IMR-90 (cell line): Measurements from ENCODE around the gene MEIS2. TPM values are rescaled to one million over a fixed set of nuclear protein-coding genes. Genes with fewer than 3 reads are reported as not detected.

Experiments used
- ATAC-seq: fragments of 200-7000 bp; cut with Tn5 transposase; 2 replicates; pipeline ENCODE4 v1.9.1; 2020; ENCODE audit warnings: low read depth, mild to moderate bottlenecking, moderate library complexity
- BruUV-seq: library from RNA; stranded (reverse); fragments of 400-500 nt; replicated peaks from 2 replicates; lab custom pipeline; 2021; lab: Mats Ljungman, UMichigan
- CTCF ChIA-PET: fragments of 300-600 bp; formaldehyde crosslinking; extraction: SDS; loops from one replicate; lab custom pipeline; 2021; ENCODE audit warnings: antibody characterized with exemption; lab: Yijun Ruan, JAX
- POLR2A ChIA-PET: fragments of 300-600 bp; sonication (Branson Sonifier 250); formaldehyde crosslinking; loops from one replicate; lab custom pipeline; 2022; ENCODE audit warnings: antibody characterized with exemption; ENCODE audit not compliant: unreplicated experiment; lab: Charles Lee
- DNase-seq: peaks from one replicate; pipeline ENCODE4 v3.0.0; 2013
- H2AFZ ChIP-seq: replicated peaks from 2 replicates; pipeline ENCODE3; 2013; ENCODE audit warnings: low read length, mild to moderate bottlenecking; ENCODE audit not compliant: poor library complexity
- H2AK5ac ChIP-seq: 2 replicates; pipeline ENCODE4 v1.6.1; 2013; ENCODE audit warnings: low read depth, low read length, inconsistent platforms
- H2AK9ac ChIP-seq: replicated peaks from 2 replicates; pipeline ENCODE3; 2013; ENCODE audit warnings: mild to moderate bottlenecking, low read depth, low read length, moderate library complexity; ENCODE audit not compliant: poor library complexity
- H2BK120ac ChIP-seq: 2 replicates; pipeline ENCODE4 v1.6.1; 2013; ENCODE audit warnings: low read depth, low read length, inconsistent platforms
- H2BK15ac ChIP-seq: 3 replicates; pipeline ENCODE4 v1.6.1; 2013; ENCODE audit warnings: low read depth, low read length, inconsistent platforms
- H2BK20ac ChIP-seq: 2 replicates; pipeline ENCODE4 v1.6.1; 2013; ENCODE audit warnings: low read depth, mild to moderate bottlenecking, inconsistent platforms, low read length, moderate library complexity
- H2BK5ac ChIP-seq: 2 replicates; pipeline ENCODE4 v1.6.1; 2013; ENCODE audit warnings: mild to moderate bottlenecking, low read depth, low read length, inconsistent platforms; ENCODE audit not compliant: poor library complexity, severe bottlenecking
- H3K14ac ChIP-seq: replicated peaks from 2 replicates; pipeline ENCODE4 v1.6.1; 2013; ENCODE audit warnings: low read depth, low read length, inconsistent platforms
- H3K18ac ChIP-seq: 2 replicates; pipeline ENCODE4 v1.6.1; 2013; ENCODE audit warnings: low read depth, low read length, control low read depth
- H3K23ac ChIP-seq: 2 replicates; pipeline ENCODE4 v1.6.1; 2013; ENCODE audit warnings: low read depth, low read length, inconsistent platforms
- H3K27ac ChIP-seq: 2 replicates; pipeline ENCODE4 v1.5.1; 2013; ENCODE audit warnings: mild to moderate bottlenecking, control low read depth, low read length; ENCODE audit not compliant: insufficient read depth
- H3K27me3 ChIP-seq: 2 replicates; pipeline ENCODE4 v1.6.1; 2013; ENCODE audit warnings: low read length; ENCODE audit not compliant: control insufficient read depth, insufficient read depth
- H3K36me3 ChIP-seq: 2 replicates; pipeline ENCODE4 v1.6.1; 2013; ENCODE audit warnings: low read length, mixed read lengths; ENCODE audit not compliant: control insufficient read depth, insufficient read depth
- H3K4ac ChIP-seq: 2 replicates; pipeline ENCODE4 v1.6.1; 2013; ENCODE audit warnings: low read depth, low read length, inconsistent platforms
- H3K4me1 ChIP-seq: 2 replicates; pipeline ENCODE4 v1.6.1; 2013; ENCODE audit warnings: low read length, mixed read lengths; ENCODE audit not compliant: control insufficient read depth, insufficient read depth
- H3K4me2 ChIP-seq: 2 replicates; pipeline ENCODE4 v1.6.1; 2013; ENCODE audit warnings: low read depth, mild to moderate bottlenecking, control low read depth, low read length, moderate library complexity
- H3K4me3 ChIP-seq: 2 replicates; pipeline ENCODE4 v1.5.1; 2013; ENCODE audit warnings: low read depth, mild to moderate bottlenecking, control low read depth, low read length, moderate library complexity; ENCODE audit not compliant: insufficient read depth
- H3K56ac ChIP-seq: 2 replicates; pipeline ENCODE4 v1.6.1; 2013; ENCODE audit warnings: low read length, inconsistent platforms; ENCODE audit not compliant: insufficient read depth; ENCODE audit errors: extremely low read depth
- H3K79me1 ChIP-seq, 2 experiments: 2 replicates each; pipeline ENCODE4 v1.6.1; 2013; ENCODE audit warnings: low read length in 2 of 2, inconsistent platforms in 1 of 2, low read depth in 1 of 2
- H3K9ac ChIP-seq: 2 replicates; pipeline ENCODE4 v1.6.1; 2013; ENCODE audit warnings: low read depth, low read length, control low read depth
- H3K9me1 ChIP-seq: 2 replicates; pipeline ENCODE4 v1.6.1; 2013; ENCODE audit warnings: low read length, inconsistent platforms; ENCODE audit not compliant: insufficient read depth
- H3K9me3 ChIP-seq: 2 replicates; pipeline ENCODE4 v1.6.1; 2013; ENCODE audit warnings: low read length; ENCODE audit not compliant: control insufficient read depth, insufficient read depth
- H4K20me1 ChIP-seq: 2 replicates; pipeline ENCODE4 v1.6.1; 2013; ENCODE audit warnings: low read length, inconsistent platforms; ENCODE audit not compliant: insufficient read depth
- H4K5ac ChIP-seq: 2 replicates; pipeline ENCODE4 v1.6.1; 2013; ENCODE audit warnings: mild to moderate bottlenecking, low read depth, low read length, control low read depth
- H4K8ac ChIP-seq, 2 experiments: 2 replicates each; pipeline ENCODE4 v1.6.1; 2013; ENCODE audit warnings: low read depth in 2 of 2, low read length in 2 of 2, control low read depth in 1 of 2, inconsistent platforms in 1 of 2
- H4K91ac ChIP-seq: 2 replicates; pipeline ENCODE4 v1.6.1; 2013; ENCODE audit warnings: low read depth, low read length, inconsistent platforms; ENCODE audit not compliant: insufficient read depth
- BHLHE40 ChIP-seq: fragments of 150-350 bp; IDR thresholded peaks from 2 replicates; pipeline ENCODE4 v1.6.1; 2016; ENCODE audit warnings: mild to moderate bottlenecking, low read depth, low read length
- FOS ChIP-seq: fragments of 150-350 bp; IDR thresholded peaks from 2 replicates; pipeline ENCODE4 v1.6.1; 2016; ENCODE audit warnings: low read depth, low read length
- MAZ ChIP-seq: IDR thresholded peaks from 2 replicates; pipeline ENCODE4 v1.6.1; 2012; ENCODE audit warnings: low read depth, mild to moderate bottlenecking, low read length, improper control_type of control experiment, moderate library complexity, borderline replicate concordance
- MXI1 ChIP-seq: IDR thresholded peaks from 2 replicates; pipeline ENCODE4 v1.6.1; 2012; ENCODE audit warnings: low read depth, mild to moderate bottlenecking, low read length, moderate library complexity, borderline replicate concordance
- NFE2L2 ChIP-seq: fragments of 150-350 bp; IDR thresholded peaks from 2 replicates; pipeline ENCODE4 v1.6.1; 2016; ENCODE audit warnings: low read depth, mild to moderate bottlenecking, low read length
- POLR2A ChIP-seq: IDR thresholded peaks from 2 replicates; pipeline ENCODE4 v1.6.1; 2012; ENCODE audit warnings: mild to moderate bottlenecking, low read depth, low read length
- RAD21 ChIP-seq: IDR thresholded peaks from 2 replicates; pipeline ENCODE4 v1.6.1; 2012; ENCODE audit warnings: low read length, improper control_type of control experiment
- RCOR1 ChIP-seq: IDR thresholded peaks from 2 replicates; pipeline ENCODE4 v1.6.1; 2012; ENCODE audit warnings: mild to moderate bottlenecking, low read length, improper control_type of control experiment; ENCODE audit not compliant: insufficient replicate concordance
- RFX5 ChIP-seq: IDR thresholded peaks from 2 replicates; pipeline ENCODE4 v1.8.0; 2012; ENCODE audit warnings: low read depth, mild to moderate bottlenecking, low read length, moderate library complexity
- SMC3 ChIP-seq: fragments of 150-350 bp; IDR thresholded peaks from 2 replicates; pipeline ENCODE4 v1.6.1; 2016; ENCODE audit warnings: low read depth, mild to moderate bottlenecking, antibody characterized with exemption, low read length, moderate library complexity
- whole genome bisulfite sequencing, 2 experiments: methylation state at CpG; one replicate each; pipeline versions ENCODE4 v1.1.5 to v1.1.7; 2013; ENCODE audit warnings: missing lambda C conversion rate in 2 of 2; ENCODE audit not compliant: insufficient read length in 1 of 2; ENCODE audit errors: extremely low coverage in 2 of 2; 5-methylcytosine and 5-hydroxymethylcytosine counted together
- dilution Hi-C: fragments of 300-500 bp; cut with HindIII; formaldehyde crosslinking; loops from one replicate; pipeline ENCODE4 v1.14.3; 2018; ENCODE audit warnings: low sequenced_read_pairs; ENCODE audit not compliant: unreplicated experiment
- in situ Hi-C: fragments of 300-500 bp; cut with MboI; formaldehyde crosslinking; loops from 3 replicates; pipeline ENCODE4 v1.14.3; 2019; ENCODE audit warnings: low sequenced_read_pairs, inconsistent platforms, mixed read lengths
- intact Hi-C: fragments of 100-400 bp; cut with micrococcal nuclease; formaldehyde crosslinking; loops from 2 replicates; pipeline ENCODE4 v1.10.0; 2022
- polyA plus RNA-seq, 3 experiments: library from polyadenylated mRNA; depleted of rRNA; stranded (reverse); fragments of >200 nt; gene quantifications; 2 replicates each; pipeline ENCODE4 v1.2.3, GENCODE V29; 2012; ENCODE audit warnings: low replicate concordance in 1 of 3
- total RNA-seq: library from RNA; depleted of rRNA; stranded (reverse); fragments of >200 nt; gene quantifications from 2 replicates; pipeline ENCODE4 v1.2.3, GENCODE V29; 2012
- TF ChIP-seq, protein P1 (sequence below): fragments of 150-350 bp; IDR thresholded peaks from 2 replicates; pipeline ENCODE4 v1.6.1; 2016; ENCODE audit warnings: low read depth, mild to moderate bottlenecking, low read length, moderate library complexity, borderline replicate concordance
- TF ChIP-seq, protein P2 (sequence below): conservative IDR thresholded peaks from 2 replicates; pipeline ENCODE4 v1.5.1; 2012; ENCODE audit warnings: mild to moderate bottlenecking, low read depth, low read length, improper control_type of control experiment
- TF ChIP-seq, protein P3 (sequence below): fragments of 150-350 bp; IDR thresholded peaks from 2 replicates; pipeline ENCODE4 v1.6.1; 2017; ENCODE audit warnings: mild to moderate bottlenecking, antibody characterized with exemption, low read length, low read depth

Gene MEIS2
- total and polyA plus RNA-seq, 2 of the 4 experiments (the other 2 are of a cell fraction) = 70.1 to 71.3 TPM

DNA sequence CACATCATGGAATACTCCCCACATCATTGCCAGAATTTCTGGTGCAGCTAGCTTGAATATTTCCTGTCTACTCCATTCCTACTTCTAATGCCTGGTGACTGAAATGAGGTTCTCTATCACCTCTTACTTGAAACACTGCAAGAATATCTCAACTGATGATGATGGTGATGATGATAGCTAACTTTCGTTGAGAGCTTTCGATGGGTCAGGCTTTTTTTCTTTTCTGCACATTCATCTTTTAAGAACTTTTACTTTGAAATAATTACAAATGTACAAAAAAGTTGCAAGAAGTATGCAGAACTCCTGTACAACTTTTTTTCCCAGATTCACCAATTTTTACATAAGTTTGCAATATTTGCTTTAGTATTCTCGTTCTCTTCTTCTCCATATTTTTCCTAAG, 233.5 kb downstream of the MEIS2 start:
- no peak for DNase-seq
- H3K4ac ChIP-seq = no peak overlapping the region
- H4K8ac ChIP-seq = no peak overlapping the region
- H3K9me1 ChIP-seq = no peaks in the 10 kb centered on the region
- no peak overlapping the region for H4K91ac ChIP-seq
- no peak overlapping the region for H3K9ac ChIP-seq
- no TSS peak for BruUV-seq
- in situ Hi-C loops = no loop called here
- no peak overlapping the region for H3K14ac ChIP-seq
- H2AK9ac ChIP-seq = no peak overlapping the region
- no peak for TF ChIP-seq POLR2A
- TF ChIP-seq, protein P1, sequence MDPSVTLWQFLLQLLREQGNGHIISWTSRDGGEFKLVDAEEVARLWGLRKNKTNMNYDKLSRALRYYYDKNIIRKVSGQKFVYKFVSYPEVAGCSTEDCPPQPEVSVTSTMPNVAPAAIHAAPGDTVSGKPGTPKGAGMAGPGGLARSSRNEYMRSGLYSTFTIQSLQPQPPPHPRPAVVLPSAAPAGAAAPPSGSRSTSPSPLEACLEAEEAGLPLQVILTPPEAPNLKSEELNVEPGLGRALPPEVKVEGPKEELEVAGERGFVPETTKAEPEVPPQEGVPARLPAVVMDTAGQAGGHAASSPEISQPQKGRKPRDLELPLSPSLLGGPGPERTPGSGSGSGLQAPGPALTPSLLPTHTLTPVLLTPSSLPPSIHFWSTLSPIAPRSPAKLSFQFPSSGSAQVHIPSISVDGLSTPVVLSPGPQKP = no peak
- no peak for TF ChIP-seq RFX5
- no peak for TF ChIP-seq MXI1
- TF ChIP-seq NFE2L2 = no peak
- no peak for TF ChIP-seq SMC3
- TF ChIP-seq, protein P2, sequence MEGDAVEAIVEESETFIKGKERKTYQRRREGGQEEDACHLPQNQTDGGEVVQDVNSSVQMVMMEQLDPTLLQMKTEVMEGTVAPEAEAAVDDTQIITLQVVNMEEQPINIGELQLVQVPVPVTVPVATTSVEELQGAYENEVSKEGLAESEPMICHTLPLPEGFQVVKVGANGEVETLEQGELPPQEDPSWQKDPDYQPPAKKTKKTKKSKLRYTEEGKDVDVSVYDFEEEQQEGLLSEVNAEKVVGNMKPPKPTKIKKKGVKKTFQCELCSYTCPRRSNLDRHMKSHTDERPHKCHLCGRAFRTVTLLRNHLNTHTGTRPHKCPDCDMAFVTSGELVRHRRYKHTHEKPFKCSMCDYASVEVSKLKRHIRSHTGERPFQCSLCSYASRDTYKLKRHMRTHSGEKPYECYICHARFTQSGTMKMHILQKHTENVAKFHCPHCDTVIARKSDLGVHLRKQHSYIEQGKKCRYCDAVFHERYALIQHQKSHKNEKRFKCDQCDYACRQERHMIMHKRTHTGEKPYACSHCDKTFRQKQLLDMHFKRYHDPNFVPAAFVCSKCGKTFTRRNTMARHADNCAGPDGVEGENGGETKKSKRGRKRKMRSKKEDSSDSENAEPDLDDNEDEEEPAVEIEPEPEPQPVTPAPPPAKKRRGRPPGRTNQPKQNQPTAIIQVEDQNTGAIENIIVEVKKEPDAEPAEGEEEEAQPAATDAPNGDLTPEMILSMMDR = no peak
- TF ChIP-seq RCOR1 = no peak
- TF ChIP-seq, protein P3, sequence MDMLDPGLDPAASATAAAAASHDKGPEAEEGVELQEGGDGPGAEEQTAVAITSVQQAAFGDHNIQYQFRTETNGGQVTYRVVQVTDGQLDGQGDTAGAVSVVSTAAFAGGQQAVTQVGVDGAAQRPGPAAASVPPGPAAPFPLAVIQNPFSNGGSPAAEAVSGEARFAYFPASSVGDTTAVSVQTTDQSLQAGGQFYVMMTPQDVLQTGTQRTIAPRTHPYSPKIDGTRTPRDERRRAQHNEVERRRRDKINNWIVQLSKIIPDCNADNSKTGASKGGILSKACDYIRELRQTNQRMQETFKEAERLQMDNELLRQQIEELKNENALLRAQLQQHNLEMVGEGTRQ = no peak
- no peak for TF ChIP-seq BHLHE40
- TF ChIP-seq MAZ = no peak
- no peak for TF ChIP-seq FOS
- no peak for TF ChIP-seq RAD21
- H3K18ac ChIP-seq = no peak overlapping the region
- H3K9me3 ChIP-seq = no peaks in the 10 kb centered on the region
- no peak overlapping the region for H3K23ac ChIP-seq
- no peaks in the 10 kb centered on the region for H3K27me3 ChIP-seq
- no peaks in the 10 kb centered on the region for H4K20me1 ChIP-seq
- H3K4me1 ChIP-seq = peaks cover 2% of the 10 kb centered on the region; the same call in 1 of the 2 replicates
- intact Hi-C loops = no loop called here
- no peaks in the 10 kb centered on the region for H3K36me3 ChIP-seq
- H3K56ac ChIP-seq = no peak overlapping the region
- no peaks in the 10 kb centered on the region for H3K79me1 ChIP-seq
- H2AFZ ChIP-seq = no peak overlapping the region
- no CpG with 5 or more reads among the region's 3 CpGs for WGBS, 2 experiments
- no peak overlapping the region for H3K4me2 ChIP-seq
- CTCF ChIA-PET = no interaction called here
- no peak overlapping the region for H2BK5ac ChIP-seq
- H4K5ac ChIP-seq = no peak overlapping the region
- no peak overlapping the region for H2BK20ac ChIP-seq
- no peak overlapping the region for H3K27ac ChIP-seq
- POLR2A ChIA-PET = no interaction called here
- no peak overlapping the region for H2AK5ac ChIP-seq
- H3K4me3 ChIP-seq = no peak overlapping the region
- H2BK120ac ChIP-seq = no peak overlapping the region
- ATAC-seq = no peak
- dilution Hi-C loops = no loop called here
- H2BK15ac ChIP-seq = no peak overlapping the region; the same call in 2 of the 3 replicates
